HG03378 (cell line): ENCODE measurements around the gene CBX1.
"Not testable (repeated sequence)": the region's sequence is repeated elsewhere in the genome, so short reads cannot be mapped to it uniquely, and the experiment has no call there.

ENCODE experiments used
- ATAC-seq: cut with Tn5 transposase; IDR thresholded peaks from one replicate; pipeline ENCODE4 v1.9.1; 2021; ENCODE audit warnings: mild to moderate bottlenecking, moderate library complexity; ENCODE audit not compliant: unreplicated experiment

CBX1 gene

DNA sequence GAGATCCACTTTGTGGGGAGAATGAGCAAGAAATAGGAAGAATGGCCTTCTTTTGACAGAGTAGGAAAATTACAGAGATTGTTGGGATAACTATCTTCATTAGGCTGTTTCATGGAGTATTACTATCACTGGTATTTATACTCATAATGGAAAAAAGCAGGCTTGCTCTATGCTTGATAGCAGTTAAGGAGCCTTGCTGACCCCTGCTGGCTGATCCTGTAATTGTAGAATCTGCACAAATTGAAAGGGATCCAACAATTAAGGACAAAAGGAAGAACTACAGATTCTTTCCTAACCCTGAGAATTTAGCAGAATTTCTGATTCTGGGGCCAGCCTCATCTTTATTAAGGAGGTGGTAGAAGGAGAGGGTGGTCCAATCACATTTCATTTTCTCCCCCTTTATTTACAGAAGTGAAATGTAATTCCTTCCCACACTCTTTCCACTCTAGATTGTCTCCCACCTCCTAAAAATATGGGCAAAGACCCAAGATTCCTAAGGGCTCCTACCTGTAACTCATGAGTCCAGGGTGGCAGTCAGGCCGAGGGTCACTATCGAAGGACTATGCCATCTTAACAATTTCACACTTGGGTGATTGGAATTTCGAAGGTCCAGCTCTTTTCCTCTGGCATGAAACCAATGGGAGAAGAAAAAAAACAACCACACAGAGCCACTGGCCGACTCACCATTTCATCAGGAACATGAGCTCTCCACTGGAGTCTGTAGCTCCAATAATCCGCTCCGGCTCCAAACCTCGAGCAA, 26.8 kb downstream of the CBX1 start:
- no peak for ATAC-seq

DNA sequence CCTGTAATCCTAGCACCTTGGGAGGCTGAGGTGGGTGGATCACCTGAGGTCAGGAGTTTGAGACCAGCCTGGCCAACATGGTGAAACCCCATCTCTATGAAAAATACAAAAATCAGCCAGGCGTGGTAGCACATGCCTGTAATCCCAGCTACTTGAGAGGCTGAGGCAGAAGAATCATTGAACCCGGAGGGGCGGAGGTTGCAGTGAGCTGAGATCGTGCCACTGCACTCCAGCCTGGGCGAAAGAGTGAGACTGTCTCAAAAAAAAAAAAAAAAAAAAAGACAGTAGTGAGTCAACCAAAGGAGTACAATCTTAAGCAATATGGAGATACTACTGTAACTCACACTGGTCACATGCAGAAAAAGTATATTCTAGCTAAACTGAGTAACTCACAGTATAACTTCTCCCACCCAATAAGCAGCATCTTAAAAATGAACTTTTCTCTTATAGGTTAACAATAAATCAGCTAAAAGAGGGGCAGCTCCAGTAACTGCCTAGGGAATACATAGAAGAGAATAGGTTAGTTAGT, 27.6 kb downstream of the CBX1 start:
- ATAC-seq: not testable (repeated sequence)

DNA sequence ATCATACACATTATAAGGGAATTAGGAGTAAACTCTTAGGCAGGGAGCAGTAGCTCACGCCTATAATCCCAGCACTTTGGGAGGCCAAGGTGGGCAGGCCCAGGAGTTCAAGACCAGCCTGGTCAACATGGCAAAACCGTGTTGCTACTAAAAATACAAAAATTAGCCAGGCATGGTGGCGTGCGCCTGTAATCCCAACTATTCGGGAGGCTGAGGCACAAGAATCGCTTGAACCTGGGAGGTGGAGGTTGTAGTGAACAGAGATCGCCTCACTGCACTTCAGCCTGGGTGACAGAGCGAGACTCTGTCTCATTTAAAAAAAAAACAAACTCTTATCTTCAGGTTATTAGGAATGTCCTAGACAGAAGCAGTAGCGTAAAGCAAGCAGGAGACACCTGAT, 28.5 kb downstream of the CBX1 start:
- not testable (repeated sequence) for ATAC-seq

- no peak for ATAC-seq
Measured at GRCh38 chr17:48071654-48072053, 29.6 kb downstream of the CBX1 start.

DNA sequence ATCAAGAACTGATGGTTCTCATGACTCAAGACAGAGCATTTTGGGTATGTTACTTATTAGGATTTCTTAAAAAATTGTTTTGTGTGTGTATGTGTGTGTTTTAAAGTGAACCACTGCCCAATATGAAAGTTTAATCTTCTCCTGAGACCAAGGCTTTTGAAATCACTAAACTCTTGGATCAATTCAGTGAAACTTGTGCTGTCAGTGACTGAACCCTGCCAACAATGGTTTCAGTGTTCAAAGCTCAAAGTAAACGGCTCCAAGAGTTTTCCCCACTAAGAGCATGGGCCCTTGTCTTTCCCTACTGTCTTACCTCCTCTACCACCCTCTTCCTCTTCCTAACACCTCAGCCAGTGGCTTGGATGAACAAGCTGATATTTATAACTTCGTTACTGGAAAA, 31.1 kb downstream of the CBX1 start:
- ATAC-seq: no peak

- no peak for ATAC-seq
Measured at GRCh38 chr17:48068491-48068961, 32.8 kb downstream of the CBX1 start.

DNA sequence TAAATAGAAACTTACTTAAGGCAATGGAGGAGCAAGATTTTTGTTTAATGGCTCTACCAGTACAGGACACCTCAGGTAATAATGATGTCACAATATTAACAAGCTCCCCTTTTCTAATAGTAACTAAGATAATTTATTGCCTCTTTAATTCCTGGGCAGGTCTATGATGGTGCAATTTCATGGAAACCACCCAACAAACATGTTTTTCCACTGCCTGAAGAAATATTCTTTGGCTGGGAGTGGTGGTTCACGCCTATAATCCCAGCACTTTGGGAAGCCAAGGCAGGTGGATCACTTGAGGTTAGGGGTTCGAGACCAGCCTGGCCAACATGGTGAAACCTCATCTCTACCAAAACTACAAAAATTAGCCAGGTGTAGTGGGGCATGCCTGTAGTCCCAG, 33.5 kb downstream of the CBX1 start:
- ATAC-seq: not testable (repeated sequence)

DNA sequence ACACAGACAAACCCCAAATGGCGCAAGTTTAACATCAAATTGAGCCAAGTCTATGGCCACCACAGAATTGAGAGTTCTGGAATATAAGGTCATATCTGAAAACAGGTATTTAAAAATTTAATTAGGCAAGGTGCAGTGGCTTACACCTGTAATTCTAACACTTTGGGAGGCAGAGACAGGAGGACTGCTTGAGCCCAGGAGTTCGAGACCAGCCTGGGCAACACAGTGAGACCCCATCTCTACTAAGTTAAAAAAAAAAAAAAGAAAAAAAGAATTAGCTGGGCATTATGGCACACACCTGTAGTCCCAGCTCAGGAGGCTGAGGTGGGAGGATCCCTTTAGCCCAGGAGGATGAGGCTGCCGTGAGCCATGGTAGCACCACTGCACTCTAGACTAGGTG, 34.0 kb downstream of the CBX1 start:
- ATAC-seq: no peak

- no peak for ATAC-seq
Measured at GRCh38 chr17:48066656-48067055, 34.6 kb downstream of the CBX1 start.

DNA sequence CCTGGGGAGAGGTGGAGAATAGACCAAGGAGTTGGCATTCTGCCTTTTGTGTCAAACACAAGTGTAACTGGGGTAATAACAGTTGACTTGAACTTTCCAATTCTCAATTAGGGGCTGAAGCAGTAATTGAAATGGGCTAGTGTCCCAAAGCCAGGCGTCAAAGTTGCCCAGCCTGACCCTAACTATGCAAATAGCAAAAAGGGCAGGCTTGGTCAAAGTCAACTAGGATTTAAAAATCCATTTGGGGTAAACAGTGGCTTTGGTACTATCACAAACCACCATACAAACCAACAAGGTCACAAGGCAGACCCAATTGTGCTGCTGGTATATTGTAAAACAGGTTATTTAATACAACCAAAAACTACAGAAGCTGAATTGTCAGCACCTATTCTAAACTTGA, 35.1 kb downstream of the CBX1 start:
- ATAC-seq: no peak

DNA sequence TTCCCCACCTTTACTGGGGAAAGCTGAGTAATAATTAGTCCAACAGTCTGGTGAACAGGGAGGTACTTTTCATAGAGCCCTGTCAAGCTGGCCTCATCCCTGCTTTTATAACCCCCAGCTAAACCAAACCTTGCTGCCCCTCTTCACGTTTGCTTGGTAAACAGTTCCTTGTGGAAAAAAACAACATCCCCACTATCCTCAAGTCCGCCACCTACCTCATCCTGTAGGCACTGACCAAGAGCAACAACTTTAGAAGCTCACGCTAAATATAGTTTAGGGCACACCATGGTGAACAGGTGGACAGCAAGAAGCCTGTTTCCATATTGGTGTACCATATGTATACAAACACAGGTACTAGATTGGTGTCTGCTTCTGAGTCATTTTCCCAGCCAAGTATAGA, 36.6 kb downstream of the CBX1 start:
- no peak for ATAC-seq

DNA sequence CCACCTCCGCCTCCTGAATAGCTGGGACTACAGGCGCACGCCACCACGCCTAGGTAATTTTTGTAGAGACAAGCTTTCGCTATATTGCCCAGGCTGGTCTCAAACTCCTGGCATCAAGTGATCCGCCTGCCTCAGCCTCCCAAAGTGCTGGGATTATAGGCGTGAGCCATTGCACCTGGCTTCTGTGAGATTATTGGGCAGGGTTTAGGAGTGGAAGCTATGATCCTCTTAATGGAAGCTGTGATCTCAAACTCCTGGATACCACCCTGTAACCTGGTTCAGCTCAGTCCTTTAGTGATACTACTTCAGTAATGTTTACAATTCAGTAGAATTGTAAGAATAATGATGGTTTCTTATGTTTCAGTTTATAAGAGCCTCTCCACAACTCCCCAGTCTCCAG, 39.0 kb downstream of the CBX1 start:
- ATAC-seq: no peak

DNA sequence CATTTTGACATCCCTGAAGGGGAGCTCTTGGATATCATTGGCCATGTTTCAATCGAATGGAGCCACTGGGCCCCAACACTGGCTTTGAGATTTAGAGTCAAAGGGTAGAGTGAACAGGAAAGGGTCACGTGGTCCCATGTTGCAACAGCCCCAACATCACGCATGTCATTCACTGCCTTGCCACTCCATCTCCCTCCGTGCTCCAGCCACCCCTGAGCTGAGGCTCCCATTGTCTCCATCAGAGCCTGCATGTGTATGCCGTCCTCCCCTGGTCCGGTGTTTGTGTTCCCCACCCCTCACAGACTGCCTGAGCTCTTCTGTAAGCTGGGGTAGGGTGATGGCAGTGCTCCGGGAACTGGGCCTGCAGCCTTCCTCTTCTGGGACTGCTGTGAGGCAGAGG, 41.0 kb downstream of the CBX1 start:
- ATAC-seq: no peak

DNA sequence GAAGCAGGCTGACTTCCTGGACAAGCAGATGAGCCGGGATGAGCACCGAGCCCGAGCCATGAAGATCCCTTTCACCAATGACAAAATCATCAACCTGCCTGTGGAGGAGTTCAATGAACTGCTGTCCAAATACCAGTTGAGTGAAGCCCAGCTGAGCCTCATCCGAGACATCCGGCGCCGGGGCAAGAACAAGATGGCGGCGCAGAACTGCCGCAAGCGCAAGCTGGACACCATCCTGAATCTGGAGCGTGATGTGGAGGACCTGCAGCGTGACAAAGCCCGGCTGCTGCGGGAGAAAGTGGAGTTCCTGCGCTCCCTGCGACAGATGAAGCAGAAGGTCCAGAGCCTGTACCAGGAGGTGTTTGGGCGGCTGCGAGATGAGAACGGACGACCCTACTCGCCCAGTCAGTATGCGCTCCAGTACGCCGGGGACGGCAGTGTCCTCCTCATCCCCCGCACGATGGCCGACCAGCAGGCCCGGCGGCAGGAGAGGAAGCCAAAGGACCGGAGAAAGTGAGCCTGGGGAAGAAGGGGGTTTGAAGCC, 42.1 kb downstream of the CBX1 start:
- ATAC-seq: no peak

DNA sequence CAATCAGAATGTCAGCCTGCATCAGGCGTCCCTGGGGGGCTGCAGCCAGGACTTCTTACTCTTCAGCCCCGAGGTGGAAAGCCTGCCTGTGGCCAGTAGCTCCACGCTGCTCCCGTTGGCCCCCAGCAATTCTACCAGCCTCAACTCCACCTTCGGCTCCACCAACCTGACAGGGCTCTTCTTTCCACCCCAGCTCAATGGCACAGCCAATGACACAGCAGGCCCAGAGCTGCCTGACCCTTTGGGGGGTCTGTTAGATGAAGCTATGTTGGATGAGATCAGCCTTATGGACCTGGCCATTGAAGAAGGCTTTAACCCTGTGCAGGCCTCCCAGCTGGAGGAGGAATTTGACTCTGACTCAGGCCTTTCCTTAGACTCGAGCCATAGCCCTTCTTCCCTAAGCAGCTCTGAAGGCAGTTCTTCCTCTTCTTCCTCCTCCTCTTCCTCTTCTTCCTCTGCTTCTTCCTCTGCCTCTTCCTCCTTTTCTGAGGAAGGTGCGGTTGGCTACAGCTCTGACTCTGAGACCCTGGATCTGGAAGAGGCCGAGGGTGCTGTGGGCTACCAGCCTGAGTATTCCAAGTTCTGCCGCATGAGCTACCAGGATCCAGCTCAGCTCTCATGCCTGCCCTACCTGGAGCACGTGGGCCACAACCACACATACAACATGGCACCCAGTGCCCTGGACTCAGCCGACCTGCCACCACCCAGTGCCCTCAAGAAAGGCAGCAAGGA, 42.7 kb downstream of the CBX1 start:
- ATAC-seq: no peak

GRCh38 chr17:48057626-48058025, 43.7 kb downstream of the CBX1 start:
- ATAC-seq: no peak

- ATAC-seq: no peak
Measured at GRCh38 chr17:48056879-48057278, 44.4 kb downstream of the CBX1 start.

GRCh38 chr17:48056246-48056745, 45.0 kb downstream of the CBX1 start:
- no peak for ATAC-seq

GRCh38 chr17:48055531-48056245, 45.6 kb downstream of the CBX1 start:
- ATAC-seq: no peak

DNA sequence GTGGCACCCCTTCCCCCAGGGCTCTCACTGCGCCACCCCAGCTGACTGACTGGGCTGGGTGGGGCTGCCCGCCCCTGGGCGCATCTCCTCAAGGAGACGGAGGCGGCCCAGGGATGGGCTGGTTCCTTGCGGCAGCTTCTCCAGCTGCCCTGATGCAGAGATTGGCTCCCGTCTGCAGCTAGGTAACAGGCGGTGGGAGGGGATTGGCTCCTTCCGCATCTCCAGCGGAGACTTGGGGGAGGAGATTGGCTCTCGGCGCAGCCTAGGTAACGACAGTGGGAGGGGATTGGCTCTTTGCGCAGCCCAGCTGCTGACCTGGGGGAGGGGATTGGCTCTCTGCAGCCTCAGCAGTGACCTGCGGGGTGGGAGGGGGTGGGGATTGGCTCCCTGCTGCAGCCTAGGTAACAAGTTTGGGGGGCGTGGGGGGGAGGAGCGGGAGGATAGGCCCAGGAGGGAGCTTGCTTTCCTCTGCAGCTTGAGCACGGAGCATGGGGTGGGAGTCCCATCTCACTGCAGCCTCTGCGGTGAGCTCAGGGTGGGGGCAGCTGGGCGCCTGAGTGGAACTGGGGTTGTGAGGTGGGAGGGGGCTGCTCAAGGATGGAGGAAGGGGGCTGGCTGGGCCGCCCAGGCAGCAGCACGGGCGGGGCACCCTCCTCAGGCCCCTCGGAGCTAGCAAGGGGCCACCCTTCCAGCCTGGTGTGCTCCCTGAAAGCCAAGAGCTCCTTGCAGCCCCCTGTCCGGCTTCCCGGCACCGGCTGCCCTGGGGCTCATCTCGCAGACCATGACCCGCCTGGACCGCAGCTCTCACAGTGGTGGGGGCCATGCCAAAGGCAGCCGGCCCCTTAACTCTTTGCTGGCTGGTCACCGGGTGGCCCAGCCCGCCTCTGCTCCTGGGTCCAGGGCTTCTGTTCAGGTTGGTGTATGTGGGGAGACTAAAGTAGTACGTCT, 46.8 kb downstream of the CBX1 start:
- ATAC-seq: no peak
